ENCODE results near the gene ANAPC7.

DNA sequence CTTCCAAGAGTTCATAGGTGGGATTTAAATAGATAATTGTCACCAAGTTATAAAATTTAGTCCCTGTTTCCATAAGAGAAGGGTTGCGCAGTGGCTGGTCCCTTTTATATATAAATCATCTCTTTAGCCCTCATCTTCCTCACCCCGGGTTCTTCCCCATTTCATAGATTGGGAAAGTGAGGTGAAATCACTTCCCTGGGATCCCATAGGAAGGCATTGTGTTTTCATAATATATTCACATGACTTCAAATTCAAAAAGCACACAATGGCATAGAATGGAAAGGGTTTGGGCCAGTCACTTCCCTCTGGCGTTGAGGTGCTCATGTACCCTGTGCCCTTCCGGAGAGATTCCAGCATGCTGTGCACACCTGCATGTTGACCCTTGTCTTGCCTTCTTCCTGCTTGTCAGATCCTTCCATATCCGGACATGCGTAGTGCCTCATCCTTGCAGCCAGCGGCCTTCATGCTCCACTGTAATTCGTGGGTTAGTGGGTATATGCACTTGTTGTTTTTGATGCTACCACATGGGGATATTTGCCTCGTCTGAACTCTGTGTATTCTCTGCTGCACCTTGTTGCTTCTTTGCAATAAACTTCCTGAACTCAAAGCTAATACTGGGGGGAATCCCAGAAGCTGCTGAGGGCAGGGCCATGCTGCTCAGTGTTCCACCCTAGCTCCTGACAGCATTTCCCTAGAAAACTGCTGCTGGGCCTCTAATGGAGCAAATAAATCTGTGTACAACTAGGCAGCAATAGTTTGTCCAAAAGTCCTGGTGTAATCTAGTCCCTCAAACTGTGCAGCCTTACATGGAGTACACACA, 59.6 kb downstream of the ANAPC7 start:
- TF ChIP-seq, protein P1, sequence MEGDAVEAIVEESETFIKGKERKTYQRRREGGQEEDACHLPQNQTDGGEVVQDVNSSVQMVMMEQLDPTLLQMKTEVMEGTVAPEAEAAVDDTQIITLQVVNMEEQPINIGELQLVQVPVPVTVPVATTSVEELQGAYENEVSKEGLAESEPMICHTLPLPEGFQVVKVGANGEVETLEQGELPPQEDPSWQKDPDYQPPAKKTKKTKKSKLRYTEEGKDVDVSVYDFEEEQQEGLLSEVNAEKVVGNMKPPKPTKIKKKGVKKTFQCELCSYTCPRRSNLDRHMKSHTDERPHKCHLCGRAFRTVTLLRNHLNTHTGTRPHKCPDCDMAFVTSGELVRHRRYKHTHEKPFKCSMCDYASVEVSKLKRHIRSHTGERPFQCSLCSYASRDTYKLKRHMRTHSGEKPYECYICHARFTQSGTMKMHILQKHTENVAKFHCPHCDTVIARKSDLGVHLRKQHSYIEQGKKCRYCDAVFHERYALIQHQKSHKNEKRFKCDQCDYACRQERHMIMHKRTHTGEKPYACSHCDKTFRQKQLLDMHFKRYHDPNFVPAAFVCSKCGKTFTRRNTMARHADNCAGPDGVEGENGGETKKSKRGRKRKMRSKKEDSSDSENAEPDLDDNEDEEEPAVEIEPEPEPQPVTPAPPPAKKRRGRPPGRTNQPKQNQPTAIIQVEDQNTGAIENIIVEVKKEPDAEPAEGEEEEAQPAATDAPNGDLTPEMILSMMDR (conservative IDR thresholded peaks at IDR 0.05) = no peak
- no peak for TF ChIP-seq ZFX (IDR thresholded peaks at IDR 0.05)
